HS-5 (cell line): Measurements from ENCODE around the gene CTU2.

ENCODE experiments used
- DNase-seq: peaks from one replicate; pipeline ENCODE4 v3.0.0-alpha.2; 2012; ENCODE audit warnings: low read depth

The CTU2 gene

GRCh38 chr16:88730632-88731607 lies 24.6 kb downstream of the CTU2 start:
- DNase-seq = no peak

- DNase-seq = no peak
Observed at GRCh38 chr16:88731699-88732098, 25.4 kb downstream of the CTU2 start.

- no peak for DNase-seq
Observed at GRCh38 chr16:88732172-88732960, 26.1 kb downstream of the CTU2 start.

- DNase-seq = no peak
Observed at GRCh38 chr16:88732961-88733294, 26.6 kb downstream of the CTU2 start.

GRCh38 chr16:88733630-88734360 lies 27.5 kb downstream of the CTU2 start:
- DNase-seq = no peak

- DNase-seq = no peak
Observed at GRCh38 chr16:88734361-88734728, 28.0 kb downstream of the CTU2 start.

- DNase-seq = no peak
Observed at GRCh38 chr16:88735121-88735520, 28.8 kb downstream of the CTU2 start.

GRCh38 chr16:88735616-88736015 lies 29.3 kb downstream of the CTU2 start:
- no peak for DNase-seq

- DNase-seq = no peak
Observed at GRCh38 chr16:88736088-88736487, 29.8 kb downstream of the CTU2 start.

- no peak for DNase-seq
Observed at GRCh38 chr16:88736496-88736895, 30.2 kb downstream of the CTU2 start.

- DNase-seq = no peak
Observed at GRCh38 chr16:88737298-88738150, 31.2 kb downstream of the CTU2 start.

- no peak for DNase-seq
Observed at GRCh38 chr16:88738151-88739084, 32.1 kb downstream of the CTU2 start.

GRCh38 chr16:88739139-88739976 lies 33.1 kb downstream of the CTU2 start:
- no peak for DNase-seq

GRCh38 chr16:88739977-88740726 lies 33.8 kb downstream of the CTU2 start:
- DNase-seq = no peak

GRCh38 chr16:88740727-88741055 lies 34.4 kb downstream of the CTU2 start:
- no peak for DNase-seq

GRCh38 chr16:88741368-88741767 lies 35.1 kb downstream of the CTU2 start:
- DNase-seq = no peak

GRCh38 chr16:88742896-88743605 lies 36.7 kb downstream of the CTU2 start:
- no peak for DNase-seq
